LNCAP (cell line): ENCODE measurements around the gene FLII.

Experiments
- TF ChIP-seq, protein P1 (sequence below): fragments of 450-650 bp; IDR thresholded peaks from 2 replicates; pipeline ENCODE4 v1.5.1; 2017; ENCODE audit warnings: mild to moderate bottlenecking

The FLII gene

DNA sequence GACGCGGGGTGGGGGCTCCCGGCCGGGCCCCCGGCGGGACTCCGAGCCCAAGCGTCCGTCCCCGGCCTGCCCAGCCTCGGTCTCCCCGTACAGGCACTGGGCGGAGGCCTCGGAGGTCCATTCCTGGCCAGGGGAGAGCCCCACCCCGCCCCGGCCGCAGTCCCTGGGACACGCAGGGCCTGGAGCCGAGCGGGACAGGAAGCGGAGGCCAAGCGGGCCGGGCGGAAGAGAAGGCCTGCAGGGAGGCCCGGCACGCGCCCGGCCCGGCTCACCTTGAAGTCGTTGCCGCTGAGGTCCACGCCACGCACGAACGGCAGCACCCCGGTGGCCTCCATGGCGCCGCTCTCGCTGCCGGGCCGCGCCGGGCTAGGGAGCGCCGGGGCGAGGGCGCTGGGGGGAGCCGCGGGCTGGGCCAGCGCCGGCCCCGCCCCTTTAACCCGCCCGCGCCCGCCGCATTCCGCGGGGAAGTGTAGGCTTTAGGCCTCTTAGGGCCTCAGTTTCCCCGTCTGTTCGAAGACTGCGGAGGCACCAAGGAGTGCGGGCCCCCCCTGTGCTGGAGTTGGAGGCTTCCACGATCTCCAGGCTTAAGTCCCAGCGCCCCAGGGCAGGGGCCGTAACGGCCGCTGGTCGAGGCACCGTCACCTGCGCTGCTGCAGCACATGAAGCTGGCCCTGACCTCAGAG lies at the start of gene FLII:
TSS of gene FLII (minus strand) at position 383 of the 683 bp plus-strand sequence. CDS start at position 335, 48 bp downstream.
- TF ChIP-seq, protein P1, sequence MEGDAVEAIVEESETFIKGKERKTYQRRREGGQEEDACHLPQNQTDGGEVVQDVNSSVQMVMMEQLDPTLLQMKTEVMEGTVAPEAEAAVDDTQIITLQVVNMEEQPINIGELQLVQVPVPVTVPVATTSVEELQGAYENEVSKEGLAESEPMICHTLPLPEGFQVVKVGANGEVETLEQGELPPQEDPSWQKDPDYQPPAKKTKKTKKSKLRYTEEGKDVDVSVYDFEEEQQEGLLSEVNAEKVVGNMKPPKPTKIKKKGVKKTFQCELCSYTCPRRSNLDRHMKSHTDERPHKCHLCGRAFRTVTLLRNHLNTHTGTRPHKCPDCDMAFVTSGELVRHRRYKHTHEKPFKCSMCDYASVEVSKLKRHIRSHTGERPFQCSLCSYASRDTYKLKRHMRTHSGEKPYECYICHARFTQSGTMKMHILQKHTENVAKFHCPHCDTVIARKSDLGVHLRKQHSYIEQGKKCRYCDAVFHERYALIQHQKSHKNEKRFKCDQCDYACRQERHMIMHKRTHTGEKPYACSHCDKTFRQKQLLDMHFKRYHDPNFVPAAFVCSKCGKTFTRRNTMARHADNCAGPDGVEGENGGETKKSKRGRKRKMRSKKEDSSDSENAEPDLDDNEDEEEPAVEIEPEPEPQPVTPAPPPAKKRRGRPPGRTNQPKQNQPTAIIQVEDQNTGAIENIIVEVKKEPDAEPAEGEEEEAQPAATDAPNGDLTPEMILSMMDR, result no peak

DNA sequence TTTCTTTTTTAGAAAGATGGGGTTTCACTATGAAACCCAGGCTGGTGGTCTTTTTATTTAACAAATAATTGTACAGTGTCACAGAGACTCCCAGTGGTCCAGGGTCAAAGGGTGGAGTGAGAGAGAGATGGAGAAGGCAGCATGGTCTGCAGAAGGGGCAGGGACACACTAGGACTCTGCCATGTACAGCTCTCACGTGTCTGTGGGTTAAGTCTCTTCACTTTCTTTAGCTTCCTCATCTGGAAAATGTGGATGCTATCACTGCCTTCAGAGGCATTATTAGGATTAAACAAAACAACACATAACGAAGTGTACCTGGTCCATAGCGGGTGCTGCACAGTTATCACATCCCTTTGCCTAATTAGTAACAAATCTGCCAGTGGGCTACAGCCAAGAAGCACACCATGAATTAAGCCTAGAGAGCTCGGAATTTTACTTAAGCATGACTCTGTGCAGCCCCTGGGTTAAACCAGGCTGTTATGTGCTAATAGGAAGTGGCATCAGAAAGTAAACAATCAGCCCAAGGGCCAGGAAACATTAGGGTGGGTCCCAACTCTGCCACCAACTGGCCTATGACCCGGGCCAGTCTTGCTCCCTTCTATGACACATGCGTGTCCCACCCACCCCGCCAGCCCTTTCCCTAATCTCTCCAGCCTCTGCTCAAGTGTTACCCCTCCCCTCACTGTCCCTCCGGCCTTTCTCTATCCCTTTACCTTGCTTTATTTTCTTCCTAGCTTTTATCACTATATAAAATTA lies 42.4 kb upstream of the FLII start:
- TF ChIP-seq, protein P1, result no peak

DNA sequence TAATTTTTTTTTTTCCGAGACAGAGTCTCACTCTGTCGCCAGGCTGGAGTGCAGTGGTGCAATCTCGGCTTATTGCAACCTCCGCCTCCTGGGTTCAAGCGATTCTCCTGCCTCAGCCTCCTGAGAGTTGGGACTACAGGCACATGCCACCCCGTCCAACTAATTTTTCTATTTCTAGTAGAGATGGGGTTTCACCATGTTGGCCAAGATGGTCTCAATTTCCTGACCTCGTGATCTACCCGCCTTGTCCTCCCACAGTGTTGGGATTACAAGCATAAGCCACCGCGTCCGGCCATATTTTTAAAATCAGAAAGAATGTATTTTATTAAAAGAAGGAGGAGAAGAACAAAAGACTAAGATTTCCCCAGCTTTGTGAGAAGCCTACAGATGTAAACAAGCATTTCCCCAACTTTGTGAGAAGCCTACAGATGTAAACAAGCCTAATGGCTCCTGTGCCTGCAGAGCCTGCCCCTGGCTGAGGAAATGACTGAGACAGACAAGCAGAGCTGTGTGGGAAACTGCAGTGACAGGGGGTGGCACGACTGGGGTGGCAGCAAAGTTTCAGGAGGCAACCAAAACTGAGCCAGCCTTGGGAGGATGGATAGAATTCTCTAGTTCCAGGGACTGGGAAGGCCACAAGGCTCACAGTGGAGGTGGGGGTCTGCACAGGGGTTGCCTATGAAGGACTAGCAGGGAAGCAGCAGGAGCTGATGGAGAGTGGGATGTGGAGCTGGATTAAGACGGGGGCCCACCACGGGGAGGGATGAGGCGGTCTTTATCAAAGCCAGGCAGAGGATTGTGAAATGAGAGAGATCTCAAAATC lies 33.4 kb upstream of the FLII start:
- TF ChIP-seq, protein P1, result no peak

DNA sequence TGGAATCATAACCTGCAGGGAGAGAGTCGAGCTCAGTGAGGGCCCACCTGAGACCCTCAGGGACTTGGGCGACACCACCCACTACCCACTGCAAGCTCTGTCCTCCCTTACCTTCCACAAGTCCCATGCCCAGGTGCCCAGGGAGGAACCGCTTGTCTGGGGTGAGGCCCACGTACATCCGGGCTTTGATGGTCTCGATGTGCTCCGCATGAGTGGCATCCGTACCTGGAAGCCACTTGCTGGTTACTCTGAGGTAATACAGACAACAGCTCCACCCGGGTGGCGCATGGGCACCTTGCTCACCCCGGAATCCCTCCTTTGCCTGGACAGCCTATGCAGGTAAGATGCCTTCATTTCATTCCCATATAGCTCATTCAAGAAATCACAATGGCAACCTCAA lies 26.8 kb upstream of the FLII start:
- TF ChIP-seq, protein P1, result no peak

DNA sequence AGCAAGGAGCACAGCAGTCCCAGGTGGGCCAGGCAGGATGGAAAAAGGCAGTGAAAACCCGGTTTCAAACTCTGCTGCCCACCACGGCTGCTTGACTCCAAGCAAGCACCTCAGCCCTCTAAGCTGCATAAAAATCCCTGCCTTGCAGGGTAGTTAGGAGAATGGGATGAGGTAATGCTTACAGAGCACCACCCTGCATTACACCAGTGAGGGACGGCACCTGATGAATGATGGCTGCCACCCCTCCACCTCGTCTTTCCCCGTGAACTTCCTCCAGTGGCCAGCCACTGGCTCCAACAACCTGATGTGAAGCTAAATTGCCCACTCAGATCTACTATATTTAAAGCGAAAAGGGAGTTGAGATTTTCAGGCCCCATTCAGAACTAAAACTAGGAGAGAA lies 23.2 kb upstream of the FLII start:
- TF ChIP-seq, protein P1, result no peak

DNA sequence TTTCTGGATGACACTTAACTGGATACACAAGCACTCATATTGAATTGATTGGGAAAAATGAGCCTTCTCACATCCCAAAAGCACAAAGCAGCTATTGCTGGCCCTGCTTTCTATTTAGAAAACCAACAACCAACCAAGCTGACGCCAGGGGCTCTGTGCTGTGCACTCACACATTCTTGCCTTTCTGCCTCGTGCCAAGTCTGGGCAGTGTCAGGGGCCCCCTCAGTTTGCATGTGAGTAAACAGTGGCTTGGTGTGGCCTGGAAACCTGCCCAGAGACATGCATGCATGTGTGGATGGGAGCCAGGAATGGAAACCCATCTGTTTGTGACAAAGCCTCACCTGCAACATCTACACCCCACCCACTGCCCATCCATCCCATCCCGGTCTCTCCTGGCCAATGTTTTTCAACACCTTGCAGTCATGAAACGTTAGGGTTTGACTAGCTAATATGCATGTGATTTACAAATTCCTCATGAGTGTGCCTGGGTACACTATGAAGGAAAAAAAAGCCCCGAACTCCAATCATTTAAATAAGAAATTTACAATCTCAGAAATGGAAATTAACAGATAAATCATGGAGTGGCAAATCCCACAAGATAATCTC lies 22.3 kb upstream of the FLII start:
- TF ChIP-seq, protein P1, result no peak

DNA sequence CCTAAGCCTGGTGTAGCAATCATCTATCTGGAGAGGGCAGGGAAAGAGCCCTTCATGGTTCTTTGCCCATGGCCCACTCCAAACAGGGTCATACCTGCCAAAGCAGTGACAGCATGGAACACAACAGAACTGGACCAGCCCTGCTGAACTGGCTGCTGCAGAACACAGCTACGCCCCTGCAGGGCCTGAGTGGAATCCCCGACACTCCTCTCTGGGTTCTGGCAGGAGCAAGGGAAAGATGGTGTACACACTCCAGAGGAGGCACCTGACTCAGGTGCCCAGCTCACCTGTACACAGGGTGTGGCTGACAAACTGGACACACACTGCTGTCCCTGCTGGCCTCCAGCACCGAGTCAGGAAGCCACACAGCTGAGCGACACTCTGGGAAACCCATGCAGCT lies 21.7 kb upstream of the FLII start:
- TF ChIP-seq, protein P1, result no peak
